ENCODE data around the gene TUBA1B. TPM values are rescaled to one million over a fixed set of nuclear protein-coding genes. Genes with fewer than 3 reads are reported as not detected.
"Not testable (repeated sequence)": the region's sequence is repeated elsewhere in the genome, so short reads cannot be mapped to it uniquely, and the experiment has no call there.

Gene TUBA1B
- 2,581 and 3,649 TPM in 2 replicates for total RNA-seq (2012; rRNA removed)

DNA sequence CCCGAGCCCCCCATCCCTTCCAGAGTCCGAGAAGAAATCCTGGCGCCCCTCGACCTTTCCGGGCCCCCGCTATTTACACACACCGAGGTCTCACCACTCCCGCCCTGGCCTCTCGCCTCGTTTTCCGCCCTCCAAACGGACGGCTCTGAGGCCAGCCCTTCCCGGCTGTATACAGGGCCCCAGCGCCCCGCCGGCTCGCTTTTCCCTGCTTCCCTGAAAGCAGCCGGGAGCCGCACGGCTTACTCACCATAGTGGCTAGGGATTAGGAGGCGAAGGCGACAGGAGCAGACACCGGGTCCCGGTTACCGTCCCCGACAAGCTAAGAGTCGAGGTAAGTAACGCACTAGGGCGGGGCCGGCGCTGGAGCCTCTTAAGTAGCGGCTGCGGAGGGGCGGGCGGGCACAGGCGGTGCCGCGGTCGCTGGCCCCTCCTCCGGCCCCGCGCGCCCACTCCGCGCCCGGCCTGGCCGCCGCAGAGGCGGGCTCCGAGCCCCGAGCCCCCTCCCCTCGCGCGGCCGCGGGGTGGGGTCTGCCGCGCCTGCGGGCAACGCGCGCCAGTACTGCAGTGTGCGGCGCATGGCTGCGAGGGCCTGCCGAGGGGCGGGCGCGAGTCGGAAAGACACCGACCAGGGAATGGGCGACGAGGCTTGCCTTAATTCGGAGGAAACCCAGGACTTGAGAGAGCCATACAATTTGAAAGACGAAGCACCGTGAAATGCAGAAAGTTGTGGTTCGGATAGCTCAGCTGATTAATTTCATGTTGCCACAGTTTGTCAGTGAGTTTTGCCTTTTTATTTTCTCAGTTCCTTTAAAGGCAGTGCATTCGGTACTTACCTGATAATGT is at the start of gene TUBA1B:
Gene TUBA1B (minus strand): TSS at position 345 of the 843 bp plus-strand sequence. CDS start 95 bp downstream, at position 250.
- peak within 1 kb of the TSS; percentile 91 for H3K4me2 ChIP-seq (ENCODE audit: low read length)
- H3K4me3 ChIP-seq (ENCODE audit: low read length): peak within 1 kb of the TSS; percentile 95
- no peaks in the 10 kb centered on the region for H3K9me3 ChIP-seq (replicated peaks; ENCODE audit: low read length)
- H3K4me1 ChIP-seq (ENCODE audit: control insufficient read depth, insufficient read depth, low read length): peaks cover 22% of the 10 kb centered on the region
- peak within 1 kb of the TSS; percentile 98 for H3K9ac ChIP-seq (ENCODE audit: low read depth, low read length)
- no peaks in the 10 kb centered on the region for H3K27me3 ChIP-seq (ENCODE audit: control insufficient read depth, insufficient read depth, low read length)
- peaks cover 40% of the 10 kb centered on the region for H3K36me3 ChIP-seq (ENCODE audit: insufficient read depth, low read length)

DNA sequence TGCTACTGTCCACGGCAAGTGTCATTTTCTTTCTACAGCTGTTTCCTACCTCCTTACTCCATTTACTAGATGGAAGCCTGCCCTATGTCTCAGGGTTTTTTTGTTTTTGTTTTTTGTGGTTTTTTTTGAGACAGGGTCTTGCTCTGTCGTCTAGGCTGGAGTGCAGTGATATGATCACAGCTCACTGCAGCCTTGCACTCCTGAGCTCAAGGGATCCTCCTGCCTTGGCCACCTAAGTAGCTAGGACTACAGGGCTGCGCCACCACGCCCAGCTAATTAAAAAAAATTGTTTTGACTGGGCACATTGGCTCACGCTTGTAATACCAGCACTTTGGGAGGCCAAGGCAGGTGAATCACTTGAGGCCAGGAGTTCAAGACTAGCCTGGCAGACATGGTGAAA is 43.0 kb upstream of the TUBA1B start:
- no peak overlapping the region for H3K4me3 ChIP-seq (ENCODE audit: low read length)
- H3K4me1 ChIP-seq (ENCODE audit: control insufficient read depth, insufficient read depth, low read length): no peaks in the 10 kb centered on the region
- H3K9ac ChIP-seq (ENCODE audit: low read depth, low read length): no peak overlapping the region
- H3K36me3 ChIP-seq (ENCODE audit: insufficient read depth, low read length): no peaks in the 10 kb centered on the region
- no peaks in the 10 kb centered on the region for H3K27me3 ChIP-seq (ENCODE audit: control insufficient read depth, insufficient read depth, low read length)
- no peak overlapping the region for H3K4me2 ChIP-seq (ENCODE audit: low read length)
- H3K9me3 ChIP-seq (replicated peaks; ENCODE audit: low read length): no peaks in the 10 kb centered on the region

DNA sequence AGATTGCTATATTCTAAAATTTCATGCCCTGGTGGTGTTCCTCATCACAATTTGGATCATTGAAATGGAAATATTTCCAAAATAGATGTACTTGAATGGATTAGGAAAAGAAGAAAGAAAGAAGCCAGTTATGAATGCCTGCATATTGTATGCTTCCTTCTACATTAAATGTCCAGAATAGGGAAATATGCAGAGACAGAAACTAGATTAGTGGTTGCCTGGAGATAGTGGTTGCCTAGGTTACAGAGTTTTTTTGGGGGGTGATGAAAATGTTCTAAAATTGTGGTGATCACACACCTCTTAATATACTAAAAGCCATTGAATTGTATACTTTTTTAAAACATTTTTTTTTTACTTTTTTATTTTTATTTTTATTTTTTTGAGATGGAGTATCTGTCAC is 39.7 kb upstream of the TUBA1B start:
- Histone ChIP-seq H3K4me1 (ENCODE audit: control insufficient read depth, insufficient read depth, low read length) (no peaks in the 10 kb centered on the region), H3K27me3 (ENCODE audit: control insufficient read depth, insufficient read depth, low read length) (no peaks in the 10 kb centered on the region), H3K4me2 (ENCODE audit: low read length) (no peak overlapping the region), H3K9ac (ENCODE audit: low read depth, low read length) (no peak overlapping the region), H3K4me3 (ENCODE audit: low read length) (no peak overlapping the region), H3K9me3 (replicated peaks; ENCODE audit: low read length) (no peaks in the 10 kb centered on the region), H3K36me3 (ENCODE audit: insufficient read depth, low read length) (no peaks in the 10 kb centered on the region)

DNA sequence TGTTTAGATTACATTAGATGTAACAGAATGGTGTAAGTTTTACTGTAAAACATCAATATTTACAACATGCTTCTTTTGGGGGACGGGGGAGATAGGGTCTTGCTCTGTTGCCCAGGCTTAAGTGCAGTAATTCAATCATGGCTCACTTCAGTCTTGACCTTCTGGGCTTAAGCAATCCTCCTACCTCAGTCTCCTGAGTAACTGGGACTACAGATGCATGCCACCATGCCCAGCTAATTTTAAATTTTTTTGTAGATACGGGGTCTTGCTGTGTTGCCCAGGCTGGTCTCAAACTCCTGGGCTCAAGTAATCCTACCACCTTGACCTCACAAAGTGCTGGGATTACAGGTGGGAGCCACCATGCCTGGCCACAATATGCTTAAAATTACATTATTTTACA is 33.9 kb upstream of the TUBA1B start:
- Histone ChIP-seq H3K27me3 (ENCODE audit: control insufficient read depth, insufficient read depth, low read length) (no peaks in the 10 kb centered on the region), H3K36me3 (ENCODE audit: insufficient read depth, low read length) (no peaks in the 10 kb centered on the region), H3K9me3 (replicated peaks; ENCODE audit: low read length) (no peaks in the 10 kb centered on the region), H3K9ac (ENCODE audit: low read depth, low read length) (no peak overlapping the region), H3K4me1 (ENCODE audit: control insufficient read depth, insufficient read depth, low read length) (no peaks in the 10 kb centered on the region), H3K4me2 (ENCODE audit: low read length) (no peak overlapping the region), H3K4me3 (ENCODE audit: low read length) (no peak overlapping the region)

DNA sequence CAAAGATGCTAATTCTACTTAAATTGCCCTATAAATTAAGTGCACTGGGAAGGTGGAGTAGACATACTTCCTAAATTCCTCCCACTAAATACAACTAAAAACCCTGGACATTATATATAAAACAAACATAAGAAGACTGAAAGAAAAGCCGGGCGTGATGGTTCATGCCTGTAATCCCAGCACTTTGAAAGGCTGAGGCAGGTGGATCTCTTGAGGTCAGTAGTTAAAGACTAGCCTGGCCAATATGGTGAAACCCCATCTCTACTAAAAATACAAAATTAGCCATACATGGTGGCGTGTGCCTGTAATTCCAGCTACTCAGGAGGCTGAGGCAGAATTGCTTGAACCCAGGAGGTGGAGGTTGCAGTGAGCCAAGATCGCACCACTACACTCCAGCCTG is 30.7 kb upstream of the TUBA1B start:
- H3K4me1 ChIP-seq (ENCODE audit: control insufficient read depth, insufficient read depth, low read length); H3K27me3 ChIP-seq (ENCODE audit: control insufficient read depth, insufficient read depth, low read length); H3K4me2 ChIP-seq (ENCODE audit: low read length); H3K36me3 ChIP-seq (ENCODE audit: insufficient read depth, low read length); H3K9ac ChIP-seq (ENCODE audit: low read depth, low read length); H3K9me3 ChIP-seq (replicated peaks; ENCODE audit: low read length); H3K4me3 ChIP-seq (ENCODE audit: low read length): not testable (repeated sequence)

DNA sequence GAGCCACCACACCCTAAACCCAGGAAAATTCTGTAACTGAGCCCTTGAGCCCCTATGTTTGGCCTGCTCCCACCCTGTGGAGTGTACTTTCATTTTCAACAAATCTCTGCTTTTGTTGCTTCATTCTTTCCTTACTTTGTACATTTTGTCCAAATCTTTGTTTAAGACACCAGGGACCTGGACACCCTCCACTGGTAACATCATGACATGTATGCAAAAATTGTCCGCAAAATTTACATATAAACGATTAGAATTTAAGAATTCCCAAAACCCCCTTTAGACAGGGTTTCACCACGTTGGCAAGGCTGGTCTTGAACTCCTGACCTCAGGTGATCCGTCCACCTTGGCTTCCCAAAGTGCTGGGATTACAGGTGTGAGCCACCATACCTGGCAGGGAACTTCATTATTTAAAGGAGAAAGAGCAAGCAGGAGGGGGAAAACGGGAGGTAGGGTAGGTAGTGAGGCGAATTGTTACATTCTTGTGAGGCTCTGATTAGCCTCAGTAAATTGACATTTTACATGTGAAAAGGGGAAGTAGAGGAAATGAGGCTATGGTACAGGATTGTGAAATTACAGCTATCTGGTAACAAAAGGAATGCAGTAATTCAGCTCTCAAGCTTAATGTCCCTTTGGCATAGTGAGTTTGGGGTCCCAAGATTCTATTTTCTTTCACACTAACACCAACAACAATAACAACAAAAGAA is 30.0 kb upstream of the TUBA1B start:
- Histone ChIP-seq H3K9ac (ENCODE audit: low read depth, low read length) (no peak overlapping the region), H3K4me3 (ENCODE audit: low read length) (no peak overlapping the region), H3K4me2 (ENCODE audit: low read length) (no peak overlapping the region), H3K36me3 (ENCODE audit: insufficient read depth, low read length) (no peaks in the 10 kb centered on the region), H3K27me3 (ENCODE audit: control insufficient read depth, insufficient read depth, low read length) (no peaks in the 10 kb centered on the region), H3K9me3 (replicated peaks; ENCODE audit: low read length) (no peaks in the 10 kb centered on the region), H3K4me1 (ENCODE audit: control insufficient read depth, insufficient read depth, low read length) (no peaks in the 10 kb centered on the region)

DNA sequence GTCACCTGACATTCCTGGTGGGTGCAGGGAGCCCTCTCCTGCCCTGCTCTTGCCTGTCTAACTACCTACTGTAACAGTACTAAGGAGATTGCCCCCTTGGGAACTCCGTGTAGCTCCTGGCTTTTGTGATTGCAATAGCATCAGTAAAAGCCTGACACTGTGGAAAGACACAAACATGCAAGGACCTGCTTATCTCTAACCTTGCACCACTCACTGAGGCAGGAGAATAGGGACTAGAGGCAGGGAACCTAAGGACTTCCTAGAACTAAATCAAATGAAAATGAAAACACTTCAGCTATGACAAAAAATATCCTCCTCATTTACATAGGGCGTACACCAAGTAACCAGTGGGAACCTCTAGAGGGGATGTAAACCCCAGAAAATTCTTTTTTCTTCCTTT is 29.2 kb upstream of the TUBA1B start:
- H3K36me3 ChIP-seq (ENCODE audit: insufficient read depth, low read length): no peaks in the 10 kb centered on the region
- no peaks in the 10 kb centered on the region for H3K9me3 ChIP-seq (replicated peaks; ENCODE audit: low read length)
- H3K4me1 ChIP-seq (ENCODE audit: control insufficient read depth, insufficient read depth, low read length): no peaks in the 10 kb centered on the region
- H3K27me3 ChIP-seq (ENCODE audit: control insufficient read depth, insufficient read depth, low read length): no peaks in the 10 kb centered on the region
- no peak overlapping the region for H3K9ac ChIP-seq (ENCODE audit: low read depth, low read length)
- H3K4me2 ChIP-seq (ENCODE audit: low read length): no peak overlapping the region
- H3K4me3 ChIP-seq (ENCODE audit: low read length): no peak overlapping the region

DNA sequence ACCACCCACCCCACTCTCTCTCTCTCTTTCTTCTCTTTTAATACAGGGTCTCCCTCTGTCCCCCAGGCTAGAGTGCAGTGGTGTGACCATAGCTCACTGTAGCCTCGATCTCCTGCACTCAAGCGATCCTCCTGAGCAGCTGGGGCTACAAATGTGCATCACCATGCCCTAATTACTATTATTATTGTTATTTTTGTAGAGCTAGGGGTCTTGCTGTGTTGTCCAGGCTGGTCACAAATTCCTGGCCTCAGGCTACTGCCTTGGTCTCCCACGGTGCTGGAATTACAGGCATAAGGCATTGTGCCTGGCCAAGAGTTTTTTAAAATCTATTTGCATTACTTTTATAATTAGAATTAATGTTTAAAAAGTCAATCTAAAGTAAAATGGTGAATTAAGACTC is 23.0 kb upstream of the TUBA1B start:
- H3K27me3 ChIP-seq (ENCODE audit: control insufficient read depth, insufficient read depth, low read length): no peaks in the 10 kb centered on the region
- H3K9me3 ChIP-seq (replicated peaks; ENCODE audit: low read length): no peaks in the 10 kb centered on the region
- no peaks in the 10 kb centered on the region for H3K36me3 ChIP-seq (ENCODE audit: insufficient read depth, low read length)
- no peak overlapping the region for H3K4me3 ChIP-seq (ENCODE audit: low read length)
- no peak overlapping the region for H3K4me2 ChIP-seq (ENCODE audit: low read length)
- H3K9ac ChIP-seq (ENCODE audit: low read depth, low read length): no peak overlapping the region
- H3K4me1 ChIP-seq (ENCODE audit: control insufficient read depth, insufficient read depth, low read length): no peaks in the 10 kb centered on the region

DNA sequence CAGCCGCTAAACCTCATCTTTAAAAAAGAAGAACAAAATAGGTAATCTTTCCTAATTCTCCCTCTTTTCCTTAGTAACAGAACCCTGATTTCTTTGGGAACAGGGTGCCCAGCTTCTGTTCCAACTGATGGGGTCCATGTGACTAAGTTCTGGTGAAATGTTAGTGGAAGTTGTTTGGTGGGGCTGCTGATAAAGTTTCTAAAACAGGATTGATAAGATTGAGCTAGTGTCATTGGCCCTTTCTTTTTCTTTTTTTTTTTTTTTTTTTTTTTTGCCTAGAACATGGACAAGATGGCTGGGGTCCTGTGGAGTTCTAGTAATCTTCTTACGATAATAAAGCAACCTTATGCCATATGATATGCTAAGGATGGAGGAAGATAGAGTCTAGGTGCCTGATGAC is 16.2 kb upstream of the TUBA1B start:
- H3K4me3 ChIP-seq (ENCODE audit: low read length): no peak overlapping the region
- H3K36me3 ChIP-seq (ENCODE audit: insufficient read depth, low read length): no peaks in the 10 kb centered on the region
- H3K4me1 ChIP-seq (ENCODE audit: control insufficient read depth, insufficient read depth, low read length): no peaks in the 10 kb centered on the region

DNA sequence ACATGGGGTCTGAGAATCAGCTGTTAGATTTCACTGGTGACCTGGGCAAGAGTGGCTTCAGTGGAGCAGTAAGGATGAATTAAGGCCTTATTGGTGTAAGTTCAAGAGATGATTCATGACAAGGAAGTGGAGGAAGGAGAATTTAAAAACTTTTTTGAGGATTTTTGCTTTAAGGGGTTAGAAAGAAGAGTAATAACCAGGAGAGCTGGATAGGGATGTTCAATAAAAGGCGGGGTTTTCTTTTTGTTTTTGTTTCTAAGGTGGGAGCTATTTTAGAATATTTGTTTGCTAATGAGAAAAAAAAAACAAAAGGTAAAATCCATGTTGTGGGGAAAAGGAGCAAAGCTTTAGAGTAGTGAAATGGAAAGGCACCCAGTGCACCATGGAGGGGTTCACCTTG is 15.2 kb upstream of the TUBA1B start:
- no peak overlapping the region for H3K9ac ChIP-seq (ENCODE audit: low read depth, low read length)
- no peak overlapping the region for H3K4me3 ChIP-seq (ENCODE audit: low read length)
- no peaks in the 10 kb centered on the region for H3K27me3 ChIP-seq (ENCODE audit: control insufficient read depth, insufficient read depth, low read length)
- no peaks in the 10 kb centered on the region for H3K36me3 ChIP-seq (ENCODE audit: insufficient read depth, low read length)
- no peak overlapping the region for H3K4me2 ChIP-seq (ENCODE audit: low read length)
- no peaks in the 10 kb centered on the region for H3K9me3 ChIP-seq (replicated peaks; ENCODE audit: low read length)
- H3K4me1 ChIP-seq (ENCODE audit: control insufficient read depth, insufficient read depth, low read length): no peaks in the 10 kb centered on the region

More for the DNA sequence above, 16.2 kb upstream of the TUBA1B start:
- H3K9ac ChIP-seq (ENCODE audit: low read depth, low read length): no peak overlapping the region
- no peak overlapping the region for H3K4me2 ChIP-seq (ENCODE audit: low read length)
- no peaks in the 10 kb centered on the region for H3K27me3 ChIP-seq (ENCODE audit: control insufficient read depth, insufficient read depth, low read length)
- no peaks in the 10 kb centered on the region for H3K9me3 ChIP-seq (replicated peaks; ENCODE audit: low read length)

DNA sequence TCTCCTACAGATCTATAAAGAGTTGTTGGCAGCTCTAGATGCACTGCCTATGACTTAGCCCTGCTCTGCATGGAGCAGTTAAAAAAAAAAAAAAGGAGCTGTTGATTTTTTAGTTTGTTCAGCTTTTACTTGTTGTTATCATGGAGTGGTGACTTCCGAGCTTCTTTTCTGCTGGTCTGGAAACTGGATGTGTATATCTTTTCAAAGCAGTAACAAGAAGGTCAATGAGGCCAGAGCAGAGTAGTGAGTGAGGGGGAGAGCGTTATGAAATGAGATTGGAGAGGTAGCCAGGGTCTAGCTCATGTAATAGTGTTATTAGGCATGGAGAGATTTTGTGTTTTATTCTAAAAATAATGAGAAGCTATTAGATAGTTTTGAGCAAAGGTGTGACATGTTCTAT is 13.2 kb upstream of the TUBA1B start:
- H3K27me3 ChIP-seq (ENCODE audit: control insufficient read depth, insufficient read depth, low read length): no peaks in the 10 kb centered on the region
- H3K4me2 ChIP-seq (ENCODE audit: low read length): no peak overlapping the region
- H3K9ac ChIP-seq (ENCODE audit: low read depth, low read length): no peak overlapping the region
- H3K4me3 ChIP-seq (ENCODE audit: low read length): no peak overlapping the region
- no peaks in the 10 kb centered on the region for H3K4me1 ChIP-seq (ENCODE audit: control insufficient read depth, insufficient read depth, low read length)
- no peaks in the 10 kb centered on the region for H3K9me3 ChIP-seq (replicated peaks; ENCODE audit: low read length)
- H3K36me3 ChIP-seq (ENCODE audit: insufficient read depth, low read length): no peaks in the 10 kb centered on the region

DNA sequence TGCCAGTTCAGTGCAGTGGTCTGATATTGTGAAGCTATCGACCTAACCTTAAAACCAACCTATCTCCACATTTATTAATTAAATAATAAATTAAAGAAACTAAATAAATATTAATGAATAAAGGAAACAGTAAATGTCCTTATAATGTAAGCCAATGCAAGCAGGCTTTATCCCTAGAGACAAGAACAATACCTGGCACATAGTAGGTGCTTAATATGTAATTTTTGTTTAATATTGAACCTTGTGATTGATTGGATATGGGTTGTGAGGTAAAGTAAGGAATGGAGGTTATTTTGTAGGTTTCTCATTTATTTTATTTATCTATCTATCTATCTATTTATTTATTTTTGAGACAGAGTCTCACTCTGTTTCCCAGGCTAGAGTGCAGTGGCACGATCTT is 7.8 kb upstream of the TUBA1B start:
- Histone ChIP-seq H3K4me2 (ENCODE audit: low read length) (no peak overlapping the region), H3K27me3 (ENCODE audit: control insufficient read depth, insufficient read depth, low read length) (no peaks in the 10 kb centered on the region), H3K4me1 (ENCODE audit: control insufficient read depth, insufficient read depth, low read length) (no peaks in the 10 kb centered on the region), H3K9me3 (replicated peaks; ENCODE audit: low read length) (no peaks in the 10 kb centered on the region), H3K36me3 (ENCODE audit: insufficient read depth, low read length) (no peaks in the 10 kb centered on the region), H3K9ac (ENCODE audit: low read depth, low read length) (no peak overlapping the region), H3K4me3 (ENCODE audit: low read length) (no peak overlapping the region)

All from skeletal muscle satellite cell (primary cell).